ENCODE results near the gene AK3. TPM values are rescaled to one million over a fixed set of nuclear protein-coding genes. Genes with fewer than 3 reads are reported as not detected.
A peak's percentile ranks its signal among the peaks of the same experiment; 100 is the strongest.
"Not testable (repeated sequence)": the region's sequence is repeated elsewhere in the genome, so short reads cannot be mapped to it uniquely, and the experiment has no call there.

AK3 gene
- total RNA-seq, 1 experiment from 2014 or later: 114 TPM

GRCh38 chr9:4666042-4666699, 74.8 kb downstream of the AK3 start, which contains the start of gene SPATA6L:
Gene SPATA6L, minus strand, starts transcription at chr9:4666480. Its CDS starts 230 bp downstream, at chr9:4666250.
- DNase-seq (ENCODE audit: low spot score): peak; percentile 77

GRCh38 chr9:4665357-4665756, 75.6 kb downstream of the AK3 start:
- peak; percentile 50 for DNase-seq (ENCODE audit: low spot score)

DNA sequence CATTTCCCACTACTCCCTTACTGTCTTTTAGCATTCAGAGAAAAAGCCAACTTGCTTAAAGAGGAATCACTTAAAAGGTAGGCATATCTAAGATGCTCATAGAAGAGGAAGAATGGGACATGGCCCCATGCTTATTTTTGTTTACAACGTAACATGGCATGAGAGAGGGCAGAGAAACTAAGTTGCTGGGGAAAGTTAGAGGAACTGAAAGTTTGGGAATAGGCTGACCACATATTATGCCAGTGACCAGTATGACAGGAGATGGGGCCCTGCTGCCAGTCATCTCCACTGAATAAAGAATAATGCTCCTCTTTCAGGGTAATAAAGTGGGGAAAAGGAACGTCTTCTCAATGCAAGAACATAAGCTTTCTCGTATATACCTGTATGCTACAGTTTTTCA, 77.0 kb downstream of the AK3 start:
- no peak for DNase-seq (ENCODE audit: low spot score)

GRCh38 chr9:4662989-4663792, 77.8 kb downstream of the AK3 start:
- DNase-seq (ENCODE audit: low spot score): peak; percentile 68

DNA sequence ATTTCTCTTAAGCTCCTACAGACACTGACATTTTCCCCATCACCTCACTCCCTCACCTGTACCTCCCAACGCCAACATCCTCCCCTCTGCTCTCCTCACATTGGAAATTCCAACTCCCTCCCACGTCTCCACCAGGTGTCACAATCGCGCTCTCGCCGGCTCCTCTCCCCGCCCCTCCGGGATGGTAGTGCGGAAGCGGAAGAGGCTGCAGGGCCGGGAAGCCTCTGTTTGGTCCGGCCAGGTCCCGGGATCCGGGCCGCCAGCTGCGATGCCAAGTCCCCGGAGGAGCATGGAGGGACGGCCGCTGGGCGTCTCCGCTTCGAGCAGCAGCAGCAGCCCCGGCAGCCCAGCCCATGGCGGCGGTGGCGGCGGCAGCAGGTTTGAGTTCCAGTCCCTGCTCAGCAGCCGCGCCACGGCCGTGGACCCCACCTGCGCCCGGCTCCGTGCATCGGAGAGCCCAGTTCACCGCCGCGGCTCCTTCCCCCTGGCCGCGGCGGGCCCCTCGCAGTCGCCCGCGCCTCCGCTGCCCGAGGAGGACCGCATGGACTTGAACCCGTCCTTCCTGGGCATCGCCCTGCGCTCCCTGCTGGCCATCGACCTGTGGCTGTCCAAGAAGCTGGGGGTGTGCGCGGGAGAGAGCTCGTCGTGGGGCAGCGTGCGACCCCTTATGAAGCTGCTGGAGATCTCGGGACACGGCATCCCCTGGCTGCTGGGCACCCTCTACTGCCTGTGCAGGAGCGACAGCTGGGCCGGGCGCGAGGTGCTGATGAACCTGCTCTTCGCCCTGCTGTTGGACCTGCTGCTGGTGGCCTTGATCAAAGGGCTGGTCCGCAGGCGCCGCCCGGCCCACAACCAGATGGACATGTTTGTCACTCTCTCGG, 78.7 kb downstream of the AK3 start, which contains the start of gene PLPP6:
TSS of gene PLPP6 (plus strand) at position 187 of the 881 bp plus-strand sequence. CDS start at position 269, 82 bp downstream.
- DNase-seq (ENCODE audit: low spot score): peak; percentile 97

- DNase-seq (ENCODE audit: low spot score): no peak
These were observed 79.4 kb downstream of the AK3 start for GRCh38 chr9:4661611-4662010.

DNA sequence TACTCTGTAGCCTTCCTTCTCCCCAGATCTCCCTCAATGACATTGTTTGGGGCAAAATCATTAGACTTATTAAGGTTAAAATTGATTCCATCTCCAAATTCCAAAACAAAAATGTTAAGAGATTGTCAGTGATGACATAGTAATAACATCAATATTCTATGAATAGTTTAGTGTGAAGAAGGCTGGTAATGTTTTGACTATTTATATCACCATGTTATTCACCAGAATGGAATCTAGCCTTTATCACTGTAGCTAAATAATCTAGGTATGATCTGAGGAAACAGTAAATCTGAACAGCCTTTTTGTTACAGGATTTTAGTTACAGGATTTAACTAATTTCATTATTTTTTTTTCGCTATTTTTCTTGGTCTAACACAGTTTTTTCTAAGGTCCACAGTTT, 79.8 kb downstream of the AK3 start:
- DNase-seq (ENCODE audit: low spot score): no peak

- not testable (repeated sequence) for DNase-seq (ENCODE audit: low spot score)
These were observed 80.3 kb downstream of the AK3 start for GRCh38 chr9:4660665-4661064.

Other genes with a start within 250 kb of the AK3 start
- gene PLPP6, start 78.9 kb downstream of the AK3 start, total RNA-seq (2014; rRNA removed; shearing (Covaris generic)): 12.7 and 13.5 TPM in 2 replicates
- gene SPATA6L, start 74.7 kb downstream of the AK3 start, total RNA-seq (2014; rRNA removed; shearing (Covaris generic)): 6.3 and 9.3 TPM in 2 replicates
- gene CDC37L1, start 61.6 kb downstream of the AK3 start, total RNA-seq (2014; rRNA removed; shearing (Covaris generic)): 9.4 and 12.8 TPM in 2 replicates
- gene RCL1, start 51.7 kb upstream of the AK3 start, total RNA-seq (2014; rRNA removed; shearing (Covaris generic)): 35.1 and 51.7 TPM in 2 replicates
- gene JAK2, start 244.1 kb upstream of the AK3 start, total RNA-seq (2014; rRNA removed; shearing (Covaris generic)): 0.47 and 1.3 TPM in 2 replicates

Measured in HT-29 (cell line).